ENCODE results near the gene RNU5B-1. TPM values are rescaled to one million over a fixed set of nuclear protein-coding genes. Genes with fewer than 3 reads are reported as not detected.

The RNU5B-1 gene
- total RNA-seq, 4 donors from 2014 or later = not detected

DNA sequence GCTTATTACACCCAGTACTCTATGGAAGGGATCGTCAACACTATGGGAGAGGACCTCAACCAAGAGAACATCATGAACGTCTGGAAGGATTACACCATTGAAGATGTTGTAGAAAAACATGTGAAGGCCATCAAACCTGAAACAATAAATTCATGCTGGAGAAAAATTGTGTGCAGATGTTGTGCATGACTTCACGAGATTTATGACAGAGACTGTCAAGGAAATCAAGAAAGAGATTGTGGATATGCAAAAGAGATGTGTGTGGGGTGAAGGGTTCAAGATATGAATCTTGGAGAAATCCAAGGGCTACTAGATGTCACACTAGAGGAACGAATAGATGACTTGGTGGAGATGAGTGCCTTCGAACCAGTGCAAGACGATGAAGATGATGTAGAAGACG lies 14.2 kb upstream of the RNU5B-1 start:
- Histone ChIP-seq H3K36me3 (no peaks in the 10 kb centered on the region), H3K4me1 (peaks cover 17% of the 10 kb centered on the region)

DNA sequence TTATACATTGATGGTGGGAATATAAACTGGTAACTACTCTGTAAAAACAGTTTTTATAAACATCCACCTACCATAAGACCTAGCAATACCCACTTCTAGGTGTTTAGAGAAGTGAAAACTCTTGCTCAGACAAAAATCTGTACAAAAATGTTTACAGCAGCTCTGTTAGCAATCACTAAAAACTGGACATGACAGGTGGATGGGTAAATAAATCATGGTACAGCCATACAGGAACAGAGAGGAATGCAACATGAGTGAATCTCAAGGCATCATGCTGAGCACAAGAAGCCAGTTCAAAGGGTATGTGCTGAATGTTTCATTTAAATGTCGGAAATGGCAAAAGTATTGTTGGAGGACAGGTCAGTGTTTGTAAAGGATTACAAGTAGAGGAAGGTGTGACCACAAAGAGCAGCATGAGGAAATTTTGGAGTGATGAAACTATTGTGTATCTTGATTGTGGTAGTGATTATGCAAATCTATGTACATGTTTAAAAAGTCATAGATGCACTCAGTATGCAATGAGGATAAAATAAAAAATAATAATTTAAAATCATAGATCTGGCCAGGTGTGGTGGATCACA lies 11.4 kb upstream of the RNU5B-1 start:
- TF ChIP-seq, protein P1, sequence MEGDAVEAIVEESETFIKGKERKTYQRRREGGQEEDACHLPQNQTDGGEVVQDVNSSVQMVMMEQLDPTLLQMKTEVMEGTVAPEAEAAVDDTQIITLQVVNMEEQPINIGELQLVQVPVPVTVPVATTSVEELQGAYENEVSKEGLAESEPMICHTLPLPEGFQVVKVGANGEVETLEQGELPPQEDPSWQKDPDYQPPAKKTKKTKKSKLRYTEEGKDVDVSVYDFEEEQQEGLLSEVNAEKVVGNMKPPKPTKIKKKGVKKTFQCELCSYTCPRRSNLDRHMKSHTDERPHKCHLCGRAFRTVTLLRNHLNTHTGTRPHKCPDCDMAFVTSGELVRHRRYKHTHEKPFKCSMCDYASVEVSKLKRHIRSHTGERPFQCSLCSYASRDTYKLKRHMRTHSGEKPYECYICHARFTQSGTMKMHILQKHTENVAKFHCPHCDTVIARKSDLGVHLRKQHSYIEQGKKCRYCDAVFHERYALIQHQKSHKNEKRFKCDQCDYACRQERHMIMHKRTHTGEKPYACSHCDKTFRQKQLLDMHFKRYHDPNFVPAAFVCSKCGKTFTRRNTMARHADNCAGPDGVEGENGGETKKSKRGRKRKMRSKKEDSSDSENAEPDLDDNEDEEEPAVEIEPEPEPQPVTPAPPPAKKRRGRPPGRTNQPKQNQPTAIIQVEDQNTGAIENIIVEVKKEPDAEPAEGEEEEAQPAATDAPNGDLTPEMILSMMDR (IDR thresholded peaks at IDR 0.05) = no peak
- TF ChIP-seq EP300 (IDR thresholded peaks at IDR 0.05) (no peak), POLR2A (IDR thresholded peaks at IDR 0.05) (no peak), POLR2AphosphoS5 (IDR thresholded peaks at IDR 0.05) (no peak)
- H3K36me3 ChIP-seq = no peaks in the 10 kb centered on the region
- H3K4me1 ChIP-seq = peaks cover 26% of the 10 kb centered on the region
- DNase-seq (ENCODE audit: low spot score in 2 of 2) = no peak
- H3K27ac ChIP-seq = no peak overlapping the region
- no peaks in the 10 kb centered on the region for H3K9me3 ChIP-seq
- 73% methylated on average over 1 of the region's 1 CpG for WGBS
- H3K27me3 ChIP-seq = no peaks in the 10 kb centered on the region
- no peak overlapping the region for H3K4me3 ChIP-seq

More for the DNA sequence above, 14.2 kb upstream of the RNU5B-1 start:
- 77% methylated on average over 7 of the region's 7 CpGs for WGBS
- Histone ChIP-seq H3K27me3 (no peaks in the 10 kb centered on the region), H3K4me3 (no peak overlapping the region), H3K27ac (no peak overlapping the region), H3K9me3 (no peaks in the 10 kb centered on the region)
- DNase-seq (ENCODE audit: low spot score in 2 of 2) = no peak
- TF ChIP-seq, protein P1 (IDR thresholded peaks at IDR 0.05) = no peak
- no peak for TF ChIP-seq EP300 (IDR thresholded peaks at IDR 0.05)
- no peak for TF ChIP-seq POLR2AphosphoS5 (IDR thresholded peaks at IDR 0.05)
- TF ChIP-seq POLR2A (IDR thresholded peaks at IDR 0.05) = no peak

DNA sequence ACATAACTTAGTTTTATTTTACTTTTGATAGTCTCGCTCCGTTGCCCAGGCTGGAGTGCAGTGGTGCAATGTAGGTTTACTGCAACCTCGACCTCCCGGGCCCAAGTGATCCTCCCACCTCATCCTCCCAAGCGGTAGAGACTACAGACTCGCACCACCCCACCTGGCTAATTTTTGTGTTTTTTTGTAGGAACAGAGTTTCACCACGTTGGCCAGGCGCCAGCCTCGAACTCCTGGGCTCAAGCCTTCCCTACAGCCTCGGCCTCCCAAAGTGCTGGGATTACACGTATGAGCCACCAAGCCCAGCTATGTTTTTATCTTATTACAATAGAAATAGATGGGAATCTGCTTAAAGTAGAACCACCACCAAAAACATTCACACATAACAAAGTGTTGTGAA lies 5.7 kb upstream of the RNU5B-1 start:
- no peak for TF ChIP-seq POLR2A (IDR thresholded peaks at IDR 0.05)
- no peak for TF ChIP-seq POLR2AphosphoS5 (IDR thresholded peaks at IDR 0.05)
- TF ChIP-seq, protein P1 (IDR thresholded peaks at IDR 0.05) = no peak
- TF ChIP-seq EP300 (IDR thresholded peaks at IDR 0.05) = no peak
- no peak for DNase-seq (ENCODE audit: low spot score in 2 of 2)
- H3K27me3 ChIP-seq = no peaks in the 10 kb centered on the region
- H3K36me3 ChIP-seq = no peaks in the 10 kb centered on the region
- 73% methylated on average over 11 of the region's 11 CpGs for WGBS
- H3K9me3 ChIP-seq = no peaks in the 10 kb centered on the region
- H3K4me1 ChIP-seq = peaks cover 33% of the 10 kb centered on the region
- H3K4me3 ChIP-seq = no peak overlapping the region
- no peak overlapping the region for H3K27ac ChIP-seq

DNA sequence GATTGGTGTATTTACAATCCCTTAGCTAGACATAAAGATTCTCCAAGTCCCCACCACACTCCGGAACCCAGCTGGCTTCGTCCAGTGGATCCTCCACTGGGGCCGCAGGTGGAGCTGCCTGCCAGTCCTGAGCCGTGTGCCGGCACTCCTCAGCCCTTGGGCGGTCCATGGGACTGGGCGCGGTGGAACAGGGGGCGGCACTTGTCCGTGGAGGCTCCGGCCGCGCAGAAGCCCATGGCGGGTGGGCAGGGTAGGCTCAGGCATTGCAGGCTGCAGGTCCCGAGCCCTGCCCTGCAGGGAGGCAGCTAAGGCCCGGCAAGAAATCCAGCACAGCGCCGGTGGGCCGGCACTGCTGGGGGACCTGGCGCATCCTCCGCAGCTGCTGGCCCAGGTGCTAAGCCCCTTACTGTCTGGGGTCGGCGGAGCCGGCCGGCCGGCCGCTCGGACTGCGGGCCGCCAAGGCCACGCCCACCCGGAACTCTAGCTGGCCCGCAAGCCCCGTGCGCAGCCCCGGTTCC lies 3.5 kb upstream of the RNU5B-1 start:
- no peak overlapping the region for H3K27ac ChIP-seq
- 97% methylated on average over 28 of the region's 36 CpGs for WGBS
- H3K9me3 ChIP-seq = no peaks in the 10 kb centered on the region
- H3K4me3 ChIP-seq = no peak overlapping the region
- no peaks in the 10 kb centered on the region for H3K27me3 ChIP-seq
- DNase-seq (ENCODE audit: low spot score in 2 of 2) = no peak
- TF ChIP-seq POLR2AphosphoS5 (IDR thresholded peaks at IDR 0.05) (no peak), EP300 (IDR thresholded peaks at IDR 0.05) (no peak), POLR2A (IDR thresholded peaks at IDR 0.05) (no peak)
- TF ChIP-seq, protein P1 (IDR thresholded peaks at IDR 0.05) = no peak
- peaks cover 34% of the 10 kb centered on the region for H3K4me1 ChIP-seq
- H3K36me3 ChIP-seq = no peaks in the 10 kb centered on the region

DNA sequence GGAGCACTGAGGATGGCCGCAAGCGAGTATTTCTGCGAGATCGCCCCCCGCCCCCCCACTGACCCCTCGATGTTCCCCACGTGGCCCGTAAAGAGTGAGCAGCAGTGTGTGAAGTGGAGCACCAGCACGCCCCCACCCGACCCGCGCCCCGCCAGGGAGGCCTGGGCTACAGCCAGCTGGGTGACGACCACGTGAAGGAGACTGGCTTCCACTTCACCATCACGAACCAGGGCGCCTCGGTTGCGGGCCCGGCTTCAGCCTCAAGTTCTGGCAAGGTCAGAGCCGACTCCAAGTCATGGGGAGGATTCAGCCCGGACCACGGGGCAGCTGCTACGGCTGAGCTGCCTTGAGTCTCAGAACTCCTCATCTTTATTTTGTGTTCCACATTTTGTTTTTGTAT lies 2.4 kb upstream of the RNU5B-1 start:
- Histone ChIP-seq H3K9me3 (no peaks in the 10 kb centered on the region), H3K27me3 (no peaks in the 10 kb centered on the region), H3K27ac (no peak overlapping the region), H3K36me3 (no peaks in the 10 kb centered on the region), H3K4me3 (no peak overlapping the region), H3K4me1 (peaks cover 24% of the 10 kb centered on the region)
- 83% methylated on average over 13 of the region's 24 CpGs for WGBS
- TF ChIP-seq, protein P1 (IDR thresholded peaks at IDR 0.05) = no peak
- TF ChIP-seq POLR2A (IDR thresholded peaks at IDR 0.05) = no peak
- DNase-seq (ENCODE audit: low spot score in 2 of 2) = no peak
